ENCODE measurements around the gene DENND2A.

DNA sequence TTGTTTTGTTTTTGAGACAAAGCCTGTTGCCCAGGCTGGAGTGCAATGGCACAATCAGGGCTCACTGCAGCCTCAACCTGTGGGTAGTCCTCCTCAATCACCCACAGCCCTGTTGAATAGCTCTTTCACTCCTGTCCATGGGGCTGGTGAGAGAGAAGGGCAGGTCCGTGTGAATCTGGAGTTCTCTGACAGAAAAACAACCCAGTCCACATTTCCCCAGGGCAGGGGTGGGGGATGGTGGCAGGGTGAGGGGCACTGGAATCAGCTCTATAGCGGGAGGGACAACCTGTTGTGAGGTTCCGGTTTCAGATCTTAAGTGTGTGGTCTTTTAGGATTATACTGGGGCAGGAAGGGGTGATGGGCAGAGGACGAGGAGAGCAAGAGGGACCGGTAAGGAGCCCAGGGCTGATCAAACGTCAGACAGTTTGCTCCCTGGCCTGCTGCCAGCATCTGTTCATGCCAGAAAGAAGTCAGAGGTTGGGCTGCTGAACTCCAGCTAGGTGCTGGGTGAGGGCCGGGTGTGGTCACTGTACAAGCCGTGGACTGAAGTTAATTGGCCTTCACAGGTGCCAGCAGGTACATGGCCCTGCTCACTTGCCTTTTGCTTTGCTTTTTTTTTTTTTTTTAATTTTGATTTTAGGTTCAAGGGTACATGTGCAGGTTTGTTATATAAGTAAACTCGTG, 128.2 kb downstream of the DENND2A start:
- TF ChIP-seq CREB1 (IDR thresholded peaks at IDR 0.05; ENCODE audit: low read depth): no peak
- TF ChIP-seq, protein P1, sequence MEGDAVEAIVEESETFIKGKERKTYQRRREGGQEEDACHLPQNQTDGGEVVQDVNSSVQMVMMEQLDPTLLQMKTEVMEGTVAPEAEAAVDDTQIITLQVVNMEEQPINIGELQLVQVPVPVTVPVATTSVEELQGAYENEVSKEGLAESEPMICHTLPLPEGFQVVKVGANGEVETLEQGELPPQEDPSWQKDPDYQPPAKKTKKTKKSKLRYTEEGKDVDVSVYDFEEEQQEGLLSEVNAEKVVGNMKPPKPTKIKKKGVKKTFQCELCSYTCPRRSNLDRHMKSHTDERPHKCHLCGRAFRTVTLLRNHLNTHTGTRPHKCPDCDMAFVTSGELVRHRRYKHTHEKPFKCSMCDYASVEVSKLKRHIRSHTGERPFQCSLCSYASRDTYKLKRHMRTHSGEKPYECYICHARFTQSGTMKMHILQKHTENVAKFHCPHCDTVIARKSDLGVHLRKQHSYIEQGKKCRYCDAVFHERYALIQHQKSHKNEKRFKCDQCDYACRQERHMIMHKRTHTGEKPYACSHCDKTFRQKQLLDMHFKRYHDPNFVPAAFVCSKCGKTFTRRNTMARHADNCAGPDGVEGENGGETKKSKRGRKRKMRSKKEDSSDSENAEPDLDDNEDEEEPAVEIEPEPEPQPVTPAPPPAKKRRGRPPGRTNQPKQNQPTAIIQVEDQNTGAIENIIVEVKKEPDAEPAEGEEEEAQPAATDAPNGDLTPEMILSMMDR (IDR thresholded peaks at IDR 0.05 in 2 of 3, conservative IDR thresholded peaks at IDR 0.05 in 1 of 3; ENCODE audit: control insufficient read depth in 2 of 3, extremely low read depth in 1 of 3, insufficient read depth in 1 of 3, low read depth in 3 of 3, low read length in 3 of 3): no peak
- no peak for TF ChIP-seq ZNF24 (IDR thresholded peaks at IDR 0.05)
- no peak for TF ChIP-seq SUZ12 (IDR thresholded peaks at IDR 0.05; ENCODE audit: unreplicated experiment)
- TF ChIP-seq, protein P2, sequence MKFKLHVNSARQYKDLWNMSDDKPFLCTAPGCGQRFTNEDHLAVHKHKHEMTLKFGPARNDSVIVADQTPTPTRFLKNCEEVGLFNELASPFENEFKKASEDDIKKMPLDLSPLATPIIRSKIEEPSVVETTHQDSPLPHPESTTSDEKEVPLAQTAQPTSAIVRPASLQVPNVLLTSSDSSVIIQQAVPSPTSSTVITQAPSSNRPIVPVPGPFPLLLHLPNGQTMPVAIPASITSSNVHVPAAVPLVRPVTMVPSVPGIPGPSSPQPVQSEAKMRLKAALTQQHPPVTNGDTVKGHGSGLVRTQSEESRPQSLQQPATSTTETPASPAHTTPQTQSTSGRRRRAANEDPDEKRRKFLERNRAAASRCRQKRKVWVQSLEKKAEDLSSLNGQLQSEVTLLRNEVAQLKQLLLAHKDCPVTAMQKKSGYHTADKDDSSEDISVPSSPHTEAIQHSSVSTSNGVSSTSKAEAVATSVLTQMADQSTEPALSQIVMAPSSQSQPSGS (IDR thresholded peaks at IDR 0.05; ENCODE audit: low read length): no peak
- TF ChIP-seq CREM (IDR thresholded peaks at IDR 0.05; ENCODE audit: low read depth): no peak
- TF ChIP-seq, protein P3, sequence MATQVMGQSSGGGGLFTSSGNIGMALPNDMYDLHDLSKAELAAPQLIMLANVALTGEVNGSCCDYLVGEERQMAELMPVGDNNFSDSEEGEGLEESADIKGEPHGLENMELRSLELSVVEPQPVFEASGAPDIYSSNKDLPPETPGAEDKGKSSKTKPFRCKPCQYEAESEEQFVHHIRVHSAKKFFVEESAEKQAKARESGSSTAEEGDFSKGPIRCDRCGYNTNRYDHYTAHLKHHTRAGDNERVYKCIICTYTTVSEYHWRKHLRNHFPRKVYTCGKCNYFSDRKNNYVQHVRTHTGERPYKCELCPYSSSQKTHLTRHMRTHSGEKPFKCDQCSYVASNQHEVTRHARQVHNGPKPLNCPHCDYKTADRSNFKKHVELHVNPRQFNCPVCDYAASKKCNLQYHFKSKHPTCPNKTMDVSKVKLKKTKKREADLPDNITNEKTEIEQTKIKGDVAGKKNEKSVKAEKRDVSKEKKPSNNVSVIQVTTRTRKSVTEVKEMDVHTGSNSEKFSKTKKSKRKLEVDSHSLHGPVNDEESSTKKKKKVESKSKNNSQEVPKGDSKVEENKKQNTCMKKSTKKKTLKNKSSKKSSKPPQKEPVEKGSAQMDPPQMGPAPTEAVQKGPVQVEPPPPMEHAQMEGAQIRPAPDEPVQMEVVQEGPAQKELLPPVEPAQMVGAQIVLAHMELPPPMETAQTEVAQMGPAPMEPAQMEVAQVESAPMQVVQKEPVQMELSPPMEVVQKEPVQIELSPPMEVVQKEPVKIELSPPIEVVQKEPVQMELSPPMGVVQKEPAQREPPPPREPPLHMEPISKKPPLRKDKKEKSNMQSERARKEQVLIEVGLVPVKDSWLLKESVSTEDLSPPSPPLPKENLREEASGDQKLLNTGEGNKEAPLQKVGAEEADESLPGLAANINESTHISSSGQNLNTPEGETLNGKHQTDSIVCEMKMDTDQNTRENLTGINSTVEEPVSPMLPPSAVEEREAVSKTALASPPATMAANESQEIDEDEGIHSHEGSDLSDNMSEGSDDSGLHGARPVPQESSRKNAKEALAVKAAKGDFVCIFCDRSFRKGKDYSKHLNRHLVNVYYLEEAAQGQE (IDR thresholded peaks at IDR 0.05; ENCODE audit: low read depth, low read length): no peak
- no peak for TF ChIP-seq NFIC (IDR thresholded peaks at IDR 0.05; ENCODE audit: low read depth, low read length)

All from GM12878 (cell line).